ENCODE data around the gene ATAD3B.
A peak's percentile ranks its signal among the peaks of the same experiment; 100 is the strongest.
"Not testable (repeated sequence)": the region's sequence is repeated elsewhere in the genome, so short reads cannot be mapped to it uniquely, and the experiment has no call there.

Gene ATAD3B

DNA sequence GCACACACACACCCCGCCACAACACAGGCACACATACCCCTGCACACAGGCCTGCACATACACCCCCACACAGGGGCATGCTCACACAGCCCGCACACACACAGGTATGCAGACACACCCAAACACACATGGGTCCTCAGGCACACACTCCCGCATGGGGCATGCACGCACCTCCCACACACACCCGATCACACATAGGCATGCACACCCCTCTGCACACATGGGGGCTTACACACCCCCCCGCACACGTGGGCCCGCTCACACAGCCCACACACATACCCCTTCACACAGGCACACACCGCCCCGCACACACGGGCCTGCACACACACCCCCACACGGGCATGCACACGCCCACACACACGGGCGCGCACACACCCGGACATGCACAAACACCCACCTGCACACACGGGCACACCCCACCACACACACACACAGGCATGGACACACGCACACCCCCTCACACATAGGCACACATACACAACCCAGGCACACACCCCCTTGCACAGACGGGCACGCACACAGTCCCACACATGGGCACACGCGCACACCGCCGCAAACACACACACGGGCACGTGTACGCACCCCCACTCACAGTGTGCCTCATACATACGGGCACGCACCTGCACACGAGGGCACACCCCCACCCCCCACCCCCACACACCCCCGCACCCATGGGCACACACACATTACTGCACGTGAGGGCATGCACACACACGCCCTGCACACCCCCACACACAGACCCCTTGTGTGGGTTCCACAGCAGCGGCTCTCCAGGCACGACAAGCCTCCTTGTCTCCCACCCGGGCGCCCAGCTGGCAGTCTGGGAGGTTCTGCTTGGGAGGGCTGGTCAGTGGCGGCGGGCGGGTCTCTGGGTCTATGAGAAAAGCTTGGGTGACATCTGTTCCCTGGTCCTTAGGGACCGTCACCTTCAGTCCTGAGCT, 8.3 kb downstream of the ATAD3B start:
- ATAC-seq, result no peak
- H3K4me1 Mint-ChIP-seq, result peaks cover 15% of the 10 kb centered on the region
- no peak for DNase-seq (ENCODE audit: low spot score in 2 of 2)
- H3K27ac Mint-ChIP-seq, result peak overlapping the region; percentile 77
- H3K4me3 Mint-ChIP-seq, result no peak overlapping the region
- H3K36me3 Mint-ChIP-seq, result peaks cover 78% of the 10 kb centered on the region
- H3K9me3 Mint-ChIP-seq, result no peaks in the 10 kb centered on the region

DNA sequence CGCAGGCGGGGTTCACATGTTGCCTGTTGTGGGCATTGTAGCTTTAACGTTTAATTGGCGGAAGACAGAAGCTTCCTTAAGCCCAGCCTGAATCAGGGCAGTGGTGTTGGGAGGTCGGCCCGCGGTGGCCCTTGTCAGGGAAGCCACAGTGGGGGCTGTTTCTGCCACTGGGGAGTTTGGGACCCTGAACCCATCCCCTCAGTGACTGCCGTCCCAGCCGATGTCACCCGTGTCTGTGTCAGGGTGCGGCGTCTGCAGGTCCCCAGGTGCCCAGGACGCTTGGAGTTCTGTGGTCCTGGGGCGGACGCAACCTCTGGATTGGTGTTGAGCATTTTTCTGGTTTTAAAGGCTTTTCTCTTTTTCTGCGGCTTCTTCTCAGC, 8.9 kb downstream of the ATAD3B start:
- ATAC-seq; DNase-seq (ENCODE audit: low spot score in 2 of 2); H3K4me3 Mint-ChIP-seq; H3K27ac Mint-ChIP-seq; H3K9me3 Mint-ChIP-seq: not testable (repeated sequence)
- Mint-ChIP-seq H3K36me3 (peaks cover 75% of the 10 kb centered on the region), H3K4me1 (peaks cover 11% of the 10 kb centered on the region)

DNA sequence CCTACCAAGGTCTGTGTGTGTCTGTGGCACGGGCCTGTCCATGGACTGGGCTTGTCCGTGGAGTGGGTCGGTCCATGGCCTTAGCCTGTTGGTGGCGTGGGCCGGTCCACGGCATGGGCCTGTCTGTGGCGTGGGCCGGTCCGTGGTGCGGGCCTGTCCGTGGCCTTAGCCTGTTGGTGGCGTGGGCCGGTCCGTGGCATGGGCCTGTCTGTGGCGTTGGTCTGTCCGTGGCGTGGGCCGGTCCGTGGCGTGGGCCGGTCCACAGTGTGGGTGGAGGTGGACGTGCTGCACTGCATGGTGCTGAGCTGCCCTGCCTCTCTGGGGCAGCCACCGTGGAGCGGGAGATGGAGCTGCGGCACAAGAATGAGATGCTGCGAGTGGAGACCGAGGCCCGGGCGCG, 10.2 kb downstream of the ATAD3B start:
- not testable (repeated sequence) for DNase-seq (ENCODE audit: low spot score in 2 of 2); H3K27ac Mint-ChIP-seq; H3K4me3 Mint-ChIP-seq; H3K4me1 Mint-ChIP-seq; H3K9me3 Mint-ChIP-seq
- ATAC-seq, result peak; percentile 31
- peaks cover 67% of the 10 kb centered on the region for H3K36me3 Mint-ChIP-seq

DNA sequence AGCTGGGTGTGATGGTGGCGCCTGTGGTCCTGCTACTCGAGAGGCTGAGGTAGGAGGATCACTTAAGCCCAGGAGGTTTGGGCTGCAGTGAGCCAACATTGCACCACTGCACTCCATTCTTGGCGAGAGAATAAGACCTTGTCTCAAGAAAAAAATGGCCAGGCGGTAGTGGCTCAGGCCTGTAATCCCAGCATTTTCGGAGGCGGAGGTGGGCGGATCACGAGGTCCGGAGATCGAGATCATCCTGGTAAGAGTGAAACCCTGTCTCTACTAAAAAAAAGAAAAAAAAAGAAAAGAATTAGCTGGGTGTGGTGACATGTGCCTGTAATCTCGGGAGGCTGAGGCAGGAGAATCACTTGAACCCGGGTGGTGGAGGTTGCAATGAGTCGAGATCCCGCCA, 11.3 kb downstream of the ATAD3B start:
- Mint-ChIP-seq H3K36me3 (peaks cover 59% of the 10 kb centered on the region), H3K9me3 (no peaks in the 10 kb centered on the region), H3K4me3 (no peak overlapping the region), H3K4me1 (peaks cover 10% of the 10 kb centered on the region), H3K27ac (no peak overlapping the region)
- DNase-seq (ENCODE audit: low spot score in 2 of 2) (no peak), ATAC-seq (no peak)

DNA sequence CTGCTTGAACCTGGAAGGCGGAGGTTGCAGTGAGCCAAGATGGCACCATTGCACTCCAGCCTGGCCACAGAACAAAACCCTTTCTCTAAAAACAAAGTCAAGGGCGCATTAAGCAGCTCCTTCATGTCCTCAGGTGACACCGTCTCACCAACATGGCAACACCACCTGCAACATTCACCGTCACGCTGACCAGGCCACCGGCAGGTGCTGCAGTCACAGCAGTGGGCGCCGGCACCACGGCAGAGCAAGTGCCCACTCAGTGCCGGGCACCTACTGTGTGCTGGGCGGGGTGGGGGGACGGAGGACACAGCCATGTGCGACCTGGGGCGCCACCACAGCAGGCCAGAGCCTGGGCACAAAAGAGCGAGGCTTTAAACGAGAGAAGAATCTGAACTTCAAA, 12.1 kb downstream of the ATAD3B start:
- H3K27ac Mint-ChIP-seq, result no peak overlapping the region

DNA sequence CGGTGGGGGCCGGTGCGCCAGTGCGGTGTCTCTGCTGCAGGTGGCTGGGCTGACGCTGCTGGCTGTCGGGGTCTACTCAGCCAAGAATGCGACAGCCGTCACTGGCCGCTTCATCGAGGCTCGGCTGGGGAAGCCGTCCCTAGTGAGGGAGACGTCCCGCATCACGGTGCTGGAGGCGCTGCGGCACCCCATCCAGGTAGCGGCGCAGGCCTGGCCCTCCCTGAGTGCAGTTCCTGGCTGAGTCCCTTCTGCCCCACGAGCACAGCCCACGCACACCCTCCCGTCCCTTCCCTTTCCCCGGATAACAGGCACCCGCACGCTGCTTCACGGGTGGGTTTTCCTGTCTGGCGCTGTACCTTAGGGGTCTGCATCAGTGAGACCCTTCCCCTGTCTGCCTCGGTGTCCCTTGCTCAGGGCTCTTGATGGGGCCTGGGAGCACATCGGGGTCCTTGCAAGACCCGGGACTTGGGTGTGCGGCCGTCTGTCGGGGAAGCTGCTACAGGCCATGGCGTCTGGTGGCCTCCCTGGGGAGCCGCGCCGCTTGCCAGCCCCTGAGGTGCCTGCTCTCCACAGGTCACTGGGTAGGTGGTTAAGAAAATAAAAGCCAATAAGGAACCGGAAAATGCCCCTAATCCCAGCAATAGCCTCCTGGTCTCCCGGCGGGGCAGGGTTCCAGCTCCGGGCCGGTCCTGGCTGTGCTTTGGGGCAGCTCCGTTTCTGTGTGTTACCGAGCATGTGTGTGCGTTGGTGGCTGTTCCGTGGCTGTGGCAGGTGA, 13.6 kb downstream of the ATAD3B start:
- ATAC-seq; H3K27ac Mint-ChIP-seq; H3K4me3 Mint-ChIP-seq; H3K4me1 Mint-ChIP-seq; DNase-seq (ENCODE audit: low spot score in 2 of 2); H3K9me3 Mint-ChIP-seq: not testable (repeated sequence)
- peaks cover 63% of the 10 kb centered on the region for H3K36me3 Mint-ChIP-seq

More for the DNA sequence above, 12.1 kb downstream of the ATAD3B start:
- Mint-ChIP-seq H3K36me3 (peaks cover 61% of the 10 kb centered on the region), H3K4me3 (no peak overlapping the region), H3K9me3 (no peaks in the 10 kb centered on the region), H3K4me1 (peaks cover 10% of the 10 kb centered on the region)
- ATAC-seq, result no peak
- no peak for DNase-seq (ENCODE audit: low spot score in 2 of 2)

DNA sequence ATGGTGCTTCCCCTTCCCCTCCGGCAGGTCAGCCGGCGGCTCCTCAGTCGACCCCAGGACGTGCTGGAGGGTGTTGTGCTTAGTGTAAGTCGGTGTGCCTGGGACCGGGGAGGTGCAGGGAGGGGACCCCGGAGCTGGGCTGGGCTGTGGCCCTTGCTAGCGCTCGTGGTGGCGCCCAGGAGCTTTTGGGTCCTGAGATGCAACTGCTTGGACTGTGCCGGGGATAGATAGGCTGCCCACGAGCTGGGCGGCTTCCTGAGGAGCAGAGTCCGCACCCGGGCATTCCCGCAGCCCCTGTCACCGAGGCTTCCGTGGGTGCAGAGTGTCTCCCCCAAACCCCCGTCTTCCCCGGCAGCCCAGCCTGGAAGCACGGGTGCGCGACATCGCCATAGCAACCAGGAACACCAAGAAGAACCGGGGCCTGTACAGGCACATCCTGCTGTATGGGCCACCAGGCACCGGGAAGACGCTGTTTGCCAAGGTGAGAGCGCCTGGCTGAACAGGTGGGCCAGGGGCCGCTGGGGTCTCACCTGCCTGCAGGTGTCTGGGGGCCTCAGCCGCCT, 14.3 kb downstream of the ATAD3B start:
- peaks cover 63% of the 10 kb centered on the region for H3K36me3 Mint-ChIP-seq
- not testable (repeated sequence) for H3K4me1 Mint-ChIP-seq

DNA sequence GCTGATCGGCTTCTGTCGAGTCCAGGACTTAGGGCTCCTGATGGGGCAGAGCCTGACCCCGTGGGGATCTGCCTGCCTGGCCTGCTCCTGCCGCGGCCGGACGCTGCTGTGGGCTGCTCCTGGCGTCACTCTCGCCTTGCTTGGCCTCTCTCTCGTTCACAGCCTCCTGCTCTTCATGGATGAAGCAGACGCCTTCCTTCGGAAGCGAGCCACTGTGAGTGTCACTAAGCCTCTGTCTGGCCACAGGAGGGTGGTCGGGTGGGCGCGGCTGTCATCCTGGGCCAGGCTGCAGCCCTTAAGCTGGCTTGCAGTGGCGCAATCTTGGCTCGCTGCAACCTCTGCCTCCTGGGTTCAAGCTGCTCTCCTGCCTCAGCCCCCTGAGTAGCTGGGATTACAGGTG, 16.1 kb downstream of the ATAD3B start:
- H3K4me3 Mint-ChIP-seq, result no peak overlapping the region
- H3K9me3 Mint-ChIP-seq, result no peaks in the 10 kb centered on the region
- no peak for DNase-seq (ENCODE audit: low spot score in 2 of 2)
- peaks cover 70% of the 10 kb centered on the region for H3K36me3 Mint-ChIP-seq
- H3K4me1 Mint-ChIP-seq, result no peaks in the 10 kb centered on the region
- ATAC-seq, result no peak
- H3K27ac Mint-ChIP-seq, result no peak overlapping the region

More for the DNA sequence above, 14.3 kb downstream of the ATAD3B start:
- DNase-seq (ENCODE audit: low spot score in 2 of 2); H3K4me3 Mint-ChIP-seq; H3K27ac Mint-ChIP-seq; H3K9me3 Mint-ChIP-seq; ATAC-seq: not testable (repeated sequence)

DNA sequence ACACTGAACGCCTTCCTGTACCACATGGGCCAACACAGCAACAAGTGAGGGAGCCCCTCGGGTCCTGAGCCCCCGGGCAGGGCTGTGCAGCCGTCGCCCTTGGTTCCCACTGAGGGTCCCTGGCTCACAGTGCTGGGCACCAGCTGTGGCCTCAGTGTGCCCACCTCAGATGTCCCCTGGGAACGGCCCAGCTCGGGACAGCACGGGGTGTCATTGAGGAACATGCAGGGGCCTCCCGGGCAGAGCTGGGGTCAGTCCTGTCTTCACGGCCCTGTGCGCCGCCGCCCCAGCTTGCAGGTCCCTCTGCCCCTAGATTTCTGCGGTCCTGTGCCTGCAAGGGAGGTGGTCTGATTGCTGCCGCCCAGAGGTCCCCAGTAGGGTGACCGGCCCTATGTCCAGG, 17.7 kb downstream of the ATAD3B start:
- Mint-ChIP-seq H3K4me1 (no peaks in the 10 kb centered on the region), H3K27ac (no peak overlapping the region), H3K4me3 (no peak overlapping the region), H3K9me3 (peaks cover 3% of the 10 kb centered on the region), H3K36me3 (peaks cover 68% of the 10 kb centered on the region)
- DNase-seq (ENCODE audit: low spot score in 2 of 2), result no peak
- no peak for ATAC-seq

DNA sequence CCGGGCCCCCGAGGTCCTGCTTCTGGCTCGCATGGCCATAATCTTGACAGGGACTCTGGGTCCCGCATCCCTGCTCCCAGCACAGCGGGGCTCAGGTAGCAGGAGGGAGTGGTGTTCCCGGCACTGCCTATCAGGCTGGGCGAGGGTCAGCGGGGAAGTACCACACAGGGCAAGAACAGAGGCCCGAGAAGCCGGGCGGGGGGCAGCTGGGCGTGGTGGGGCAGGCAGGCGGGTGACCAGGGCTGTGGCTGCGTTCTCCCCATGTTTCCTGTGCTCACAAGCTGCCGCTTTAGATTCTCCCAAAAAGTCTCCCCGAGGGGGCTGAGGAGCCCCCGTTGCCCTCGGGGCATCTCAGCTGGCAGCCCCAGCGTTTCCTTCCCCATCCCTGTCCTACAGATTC, 18.3 kb downstream of the ATAD3B start:
- H3K36me3 Mint-ChIP-seq, result peaks cover 65% of the 10 kb centered on the region
- H3K27ac Mint-ChIP-seq, result no peak overlapping the region
- peaks cover 3% of the 10 kb centered on the region for H3K9me3 Mint-ChIP-seq
- DNase-seq (ENCODE audit: low spot score in 2 of 2), result no peak
- no peak overlapping the region for H3K4me3 Mint-ChIP-seq
- no peak for ATAC-seq
- no peaks in the 10 kb centered on the region for H3K4me1 Mint-ChIP-seq

DNA sequence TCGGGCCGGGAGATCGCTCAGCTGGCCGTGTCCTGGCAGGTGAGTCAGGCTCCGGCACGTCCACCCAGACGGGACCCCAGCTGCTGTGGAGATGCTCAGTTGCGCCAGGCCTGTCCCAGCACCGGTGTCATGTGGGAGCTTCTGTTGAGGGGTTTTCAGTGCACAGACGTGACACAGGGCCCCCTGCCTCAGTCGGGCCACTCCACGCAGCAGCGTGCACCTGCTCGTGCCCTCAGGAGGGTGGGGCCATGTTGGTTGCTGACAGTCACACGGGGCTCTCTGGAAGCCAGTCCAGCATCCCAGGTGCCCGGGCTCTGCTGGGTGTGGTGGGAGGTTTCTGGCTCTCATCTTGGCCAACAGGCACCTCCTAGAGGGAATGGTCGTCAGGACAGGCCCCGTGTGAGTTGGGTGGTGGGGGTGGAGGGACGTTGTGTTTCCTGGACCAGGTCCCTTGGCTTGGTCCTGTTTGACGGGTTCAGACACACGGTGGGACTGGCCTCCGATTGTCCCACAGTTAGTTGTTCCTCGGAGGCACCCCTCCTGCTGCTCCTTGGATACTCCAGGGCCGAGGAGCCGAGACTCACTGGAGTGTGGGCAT, 19.2 kb downstream of the ATAD3B start:
- ATAC-seq, result no peak
- Mint-ChIP-seq H3K4me3 (no peak overlapping the region), H3K27ac (no peak overlapping the region), H3K36me3 (peaks cover 65% of the 10 kb centered on the region), H3K4me1 (no peaks in the 10 kb centered on the region), H3K9me3 (peaks cover 3% of the 10 kb centered on the region)
- DNase-seq (ENCODE audit: low spot score in 2 of 2), result no peak

DNA sequence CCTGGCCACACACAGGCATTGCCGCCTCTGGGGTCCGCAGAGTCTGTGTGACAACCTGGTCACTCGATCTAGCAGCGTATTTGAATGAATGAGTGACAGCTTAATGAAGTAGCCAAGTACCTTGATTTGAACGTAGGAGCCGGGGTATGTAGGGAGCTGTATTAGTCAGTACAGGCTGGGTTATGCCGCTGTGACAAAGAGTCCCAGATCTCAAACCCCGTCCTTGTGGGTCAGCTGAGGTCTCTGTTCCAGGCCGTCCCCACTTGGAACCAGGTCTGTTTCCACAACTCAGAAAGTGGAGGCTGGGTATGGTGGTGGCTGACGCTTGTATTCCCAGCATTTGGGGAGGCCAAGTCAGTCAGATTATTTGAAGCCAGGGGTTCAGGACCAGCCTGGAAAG, 20.0 kb downstream of the ATAD3B start:
- H3K9me3 Mint-ChIP-seq, result peaks cover 3% of the 10 kb centered on the region
- DNase-seq (ENCODE audit: low spot score in 2 of 2) (no peak), ATAC-seq (no peak)
- H3K36me3 Mint-ChIP-seq, result peaks cover 65% of the 10 kb centered on the region
- H3K4me1 Mint-ChIP-seq, result no peaks in the 10 kb centered on the region
- no peak overlapping the region for H3K27ac Mint-ChIP-seq
- H3K4me3 Mint-ChIP-seq, result no peak overlapping the region

DNA sequence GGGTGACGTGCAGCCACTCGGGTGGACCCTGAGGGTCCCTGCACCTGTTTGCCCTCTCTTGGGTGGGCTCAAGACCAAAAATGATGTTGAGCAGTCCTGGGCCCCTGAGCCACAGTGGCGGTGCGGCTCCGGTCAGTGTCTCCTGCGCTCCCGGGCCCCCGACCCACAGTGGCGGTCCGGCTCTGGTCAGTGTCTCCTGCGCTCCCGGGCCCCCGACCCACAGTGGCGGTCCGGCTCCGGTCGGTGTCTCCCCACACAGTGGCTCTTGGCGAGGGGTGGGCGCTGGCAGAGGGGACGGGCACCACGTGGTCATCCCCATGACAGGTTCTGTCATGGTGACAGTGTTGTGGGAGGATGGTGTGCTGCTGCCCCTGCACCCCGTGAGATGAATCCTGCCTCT, 22.7 kb downstream of the ATAD3B start:
- H3K4me3 Mint-ChIP-seq; H3K4me1 Mint-ChIP-seq; ATAC-seq; H3K27ac Mint-ChIP-seq; DNase-seq (ENCODE audit: low spot score in 2 of 2); H3K9me3 Mint-ChIP-seq: not testable (repeated sequence)
- H3K36me3 Mint-ChIP-seq, result peaks cover 48% of the 10 kb centered on the region

DNA sequence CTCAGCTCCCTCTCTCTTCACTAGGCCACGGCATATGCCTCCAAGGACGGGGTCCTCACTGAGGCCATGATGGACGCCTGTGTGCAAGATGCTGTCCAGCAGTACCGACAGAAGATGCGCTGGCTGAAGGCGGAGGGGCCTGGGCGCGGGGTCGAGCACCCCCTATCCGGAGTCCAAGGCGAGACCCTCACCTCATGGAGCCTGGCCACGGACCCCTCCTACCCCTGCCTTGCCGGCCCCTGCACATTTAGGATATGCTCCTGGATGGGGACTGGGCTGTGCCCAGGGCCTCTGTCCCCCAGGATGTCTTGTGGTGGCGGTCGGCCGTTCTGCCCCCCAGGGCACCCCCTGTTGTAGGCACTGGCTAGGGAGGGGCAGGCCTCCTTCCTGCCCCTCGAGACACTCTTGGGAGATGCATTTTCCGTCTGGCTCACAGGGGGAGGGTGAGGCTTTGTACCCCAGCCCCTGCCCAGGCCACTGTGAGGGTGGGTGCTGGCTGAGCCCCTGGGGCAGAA, 24.0 kb downstream of the ATAD3B start:
- H3K9me3 Mint-ChIP-seq; H3K4me3 Mint-ChIP-seq; H3K27ac Mint-ChIP-seq; H3K4me1 Mint-ChIP-seq; DNase-seq (ENCODE audit: low spot score in 2 of 2): not testable (repeated sequence)
- peaks cover 35% of the 10 kb centered on the region for H3K36me3 Mint-ChIP-seq
- peak; percentile 11 for ATAC-seq

DNA sequence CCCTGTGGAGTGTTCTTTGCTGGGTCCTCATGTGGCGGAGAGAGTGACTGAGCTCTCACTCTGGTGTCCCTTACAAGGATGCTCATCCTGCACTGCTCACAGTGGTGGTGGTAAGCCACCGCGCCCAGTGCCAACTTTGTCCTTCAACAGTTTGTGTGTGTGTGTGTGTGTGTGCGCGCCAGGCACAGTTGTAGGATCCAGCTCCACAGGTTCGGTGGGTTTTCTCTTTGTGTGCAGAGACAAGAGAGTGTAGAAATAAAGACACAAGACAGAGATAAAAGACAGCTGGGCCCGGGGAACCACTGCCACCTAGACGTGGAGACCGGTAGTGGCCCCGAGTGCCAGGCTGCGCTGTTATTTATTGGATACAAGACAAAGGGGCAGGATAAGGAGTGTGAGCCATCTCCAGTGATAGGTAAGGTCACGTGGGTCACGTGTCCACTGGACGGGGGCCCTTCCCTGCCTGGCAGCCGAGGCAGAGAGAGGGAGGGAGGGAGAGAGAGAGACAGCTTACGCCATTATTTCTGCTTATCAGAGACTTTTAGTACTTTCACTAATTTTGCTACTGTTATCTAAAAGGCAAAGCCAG, 33.3 kb downstream of the ATAD3B start:
- peak overlapping the region; percentile 74 for H3K4me3 Mint-ChIP-seq
- ATAC-seq (peak; percentile 80), DNase-seq (ENCODE audit: low spot score in 2 of 2) (peak; percentile 51 to 84)
- not testable (repeated sequence) for H3K9me3 Mint-ChIP-seq, H3K36me3 Mint-ChIP-seq
- peaks cover 15% of the 10 kb centered on the region for H3K4me1 Mint-ChIP-seq
- H3K27ac Mint-ChIP-seq, result peak overlapping the region; percentile 96

Measured in stimulated activated effector memory CD8-positive, alpha-beta T cell treated with anti-CD3 and anti-CD28 coated beads, Interleukin-12 subunit alpha, Interleukin-12 subunit beta, amount 100 ng/mL, for 72 hours (primary cell).